ENCODE results near the gene FBXO48.

FBXO48 gene

GRCh38 chr2:68483011-68483410 is 15.9 kb upstream of the FBXO48 start:
- no peak overlapping the region for H3K4me3 ChIP-seq (ENCODE audit: low read depth, low read length)
- no peak for TF ChIP-seq CTCF (IDR thresholded peaks at IDR 0.05; ENCODE audit: low read depth, low read length)

GRCh38 chr2:68482296-68482820 is 15.3 kb upstream of the FBXO48 start:
- no peak for TF ChIP-seq CTCF (IDR thresholded peaks at IDR 0.05; ENCODE audit: low read depth, low read length)
- H3K4me3 ChIP-seq (ENCODE audit: low read depth, low read length): no peak overlapping the region

GRCh38 chr2:68478688-68479087 is 11.6 kb upstream of the FBXO48 start:
- H3K4me3 ChIP-seq (ENCODE audit: low read depth, low read length): no peak overlapping the region
- no peak for TF ChIP-seq CTCF (IDR thresholded peaks at IDR 0.05; ENCODE audit: low read depth, low read length)

- no peak overlapping the region for H3K4me3 ChIP-seq (ENCODE audit: low read depth, low read length)
- TF ChIP-seq CTCF (IDR thresholded peaks at IDR 0.05; ENCODE audit: low read depth, low read length): no peak
These were observed 9.4 kb upstream of the FBXO48 start for GRCh38 chr2:68476454-68476853.

GRCh38 chr2:68475576-68475975 is 8.5 kb upstream of the FBXO48 start:
- no peak overlapping the region for H3K4me3 ChIP-seq (ENCODE audit: low read depth, low read length)
- TF ChIP-seq CTCF (IDR thresholded peaks at IDR 0.05; ENCODE audit: low read depth, low read length): no peak

GRCh38 chr2:68475110-68475509 is 8.0 kb upstream of the FBXO48 start:
- TF ChIP-seq CTCF (IDR thresholded peaks at IDR 0.05; ENCODE audit: low read depth, low read length): no peak
- no peak overlapping the region for H3K4me3 ChIP-seq (ENCODE audit: low read depth, low read length)

- TF ChIP-seq CTCF (IDR thresholded peaks at IDR 0.05; ENCODE audit: low read depth, low read length): no peak
- no peak overlapping the region for H3K4me3 ChIP-seq (ENCODE audit: low read depth, low read length)
These were observed 5.8 kb upstream of the FBXO48 start for GRCh38 chr2:68472796-68473414.

Data from WI38 (cell line).